ENCODE results near the gene NLN. TPM values are rescaled to one million over a fixed set of nuclear protein-coding genes. Genes with fewer than 3 reads are reported as not detected.

Gene NLN
- total RNA-seq, 1 experiment from 2014 or later = 34.8 TPM

- TF ChIP-seq CTCF (IDR thresholded peaks at IDR 0.05; ENCODE audit: insufficient read depth in 1 of 2, low read depth in 1 of 2, low read length in 1 of 2, severe bottlenecking in 1 of 2, unreplicated experiment in 1 of 2) = no peak
- Histone ChIP-seq H3K36me3 (ENCODE audit: control insufficient read depth, insufficient read depth, low read length) (no peaks in the 10 kb centered on the region), H3K4me1 (peaks cover under 1% of the 10 kb centered on the region; the same call in 1 of the 2 replicates), H3K27me3 (replicated peaks; ENCODE audit: control insufficient read depth, insufficient read depth, low read length) (no peaks in the 10 kb centered on the region), H3K9me3 (no peaks in the 10 kb centered on the region), H3K4me3 (ENCODE audit: low read depth, low read length) (no peak overlapping the region)
- Mint-ChIP-seq H3K9me3 (ENCODE audit: unreplicated experiment) (peaks cover 8% of the 10 kb centered on the region), H3K36me3 (ENCODE audit: insufficient read depth, unreplicated experiment) (no peaks in the 10 kb centered on the region), H3K4me1 (ENCODE audit: low read depth, unreplicated experiment) (peaks cover 7% of the 10 kb centered on the region), H3K27me3 (ENCODE audit: insufficient read depth, unreplicated experiment) (no peaks in the 10 kb centered on the region), H3K27ac (ENCODE audit: unreplicated experiment) (no peak overlapping the region), H3K4me3 (ENCODE audit: unreplicated experiment) (no peak overlapping the region)
- no TSS peak for BruUV-seq (replicated peaks)
- no peak for DNase-seq
- ChIA-PET POLR2A (no interaction called here), CTCF (no interaction called here)
- intact Hi-C loops (cut with micrococcal nuclease; ENCODE audit: unreplicated experiment) = no loop called here
Observed at GRCh38 chr5:65866837-65867521, 145.0 kb downstream of the NLN start.

- Mint-ChIP-seq H3K27ac (ENCODE audit: unreplicated experiment) (no peak overlapping the region), H3K4me3 (ENCODE audit: unreplicated experiment) (no peak overlapping the region), H3K27me3 (ENCODE audit: insufficient read depth, unreplicated experiment) (no peaks in the 10 kb centered on the region), H3K9me3 (ENCODE audit: unreplicated experiment) (peaks cover 8% of the 10 kb centered on the region), H3K4me1 (ENCODE audit: low read depth, unreplicated experiment) (peaks cover 2% of the 10 kb centered on the region), H3K36me3 (ENCODE audit: insufficient read depth, unreplicated experiment) (no peaks in the 10 kb centered on the region)
- ChIA-PET CTCF (no interaction called here), POLR2A (no interaction called here)
- Histone ChIP-seq H3K36me3 (ENCODE audit: control insufficient read depth, insufficient read depth, low read length) (no peaks in the 10 kb centered on the region), H3K9me3 (no peaks in the 10 kb centered on the region), H3K27me3 (replicated peaks; ENCODE audit: control insufficient read depth, insufficient read depth, low read length) (no peaks in the 10 kb centered on the region), H3K4me1 (no peaks in the 10 kb centered on the region), H3K4me3 (ENCODE audit: low read depth, low read length) (no peak overlapping the region)
- no TSS peak for BruUV-seq (replicated peaks)
- no peak for DNase-seq
- TF ChIP-seq CTCF (IDR thresholded peaks at IDR 0.05; ENCODE audit: insufficient read depth in 1 of 2, low read depth in 1 of 2, low read length in 1 of 2, severe bottlenecking in 1 of 2, unreplicated experiment in 1 of 2) = no peak
- intact Hi-C loops (cut with micrococcal nuclease; ENCODE audit: unreplicated experiment) = no loop called here
Observed at GRCh38 chr5:65867542-65868195, 145.7 kb downstream of the NLN start.

- no peak for DNase-seq
- Histone ChIP-seq H3K4me1 (no peaks in the 10 kb centered on the region), H3K9me3 (no peaks in the 10 kb centered on the region), H3K36me3 (ENCODE audit: control insufficient read depth, insufficient read depth, low read length) (no peaks in the 10 kb centered on the region), H3K4me3 (ENCODE audit: low read depth, low read length) (no peak overlapping the region), H3K27me3 (replicated peaks; ENCODE audit: control insufficient read depth, insufficient read depth, low read length) (no peaks in the 10 kb centered on the region)
- Mint-ChIP-seq H3K36me3 (ENCODE audit: insufficient read depth, unreplicated experiment) (no peaks in the 10 kb centered on the region), H3K4me3 (ENCODE audit: unreplicated experiment) (no peak overlapping the region), H3K27ac (ENCODE audit: unreplicated experiment) (no peak overlapping the region), H3K27me3 (ENCODE audit: insufficient read depth, unreplicated experiment) (no peaks in the 10 kb centered on the region), H3K4me1 (ENCODE audit: low read depth, unreplicated experiment) (no peaks in the 10 kb centered on the region), H3K9me3 (ENCODE audit: unreplicated experiment) (peaks cover 8% of the 10 kb centered on the region)
- POLR2A ChIA-PET = no interaction called here
- intact Hi-C loops (cut with micrococcal nuclease; ENCODE audit: unreplicated experiment) = no loop called here
- TF ChIP-seq CTCF (IDR thresholded peaks at IDR 0.05; ENCODE audit: insufficient read depth in 1 of 2, low read depth in 1 of 2, low read length in 1 of 2, severe bottlenecking in 1 of 2, unreplicated experiment in 1 of 2) = no peak
- no TSS peak for BruUV-seq (replicated peaks)
- CTCF ChIA-PET = no interaction called here
Observed at GRCh38 chr5:65868509-65868908, 146.5 kb downstream of the NLN start.
